HG03066 (cell line): Measurements from ENCODE around the gene ENTPD5.
"Not testable (repeated sequence)": the region's sequence is repeated elsewhere in the genome, so short reads cannot be mapped to it uniquely, and the experiment has no call there.

Experiments used
- ATAC-seq: cut with Tn5 transposase; IDR thresholded peaks from one replicate; pipeline ENCODE4 v1.9.1; 2021; ENCODE audit warnings: low read depth; ENCODE audit not compliant: unreplicated experiment

Gene ENTPD5

DNA sequence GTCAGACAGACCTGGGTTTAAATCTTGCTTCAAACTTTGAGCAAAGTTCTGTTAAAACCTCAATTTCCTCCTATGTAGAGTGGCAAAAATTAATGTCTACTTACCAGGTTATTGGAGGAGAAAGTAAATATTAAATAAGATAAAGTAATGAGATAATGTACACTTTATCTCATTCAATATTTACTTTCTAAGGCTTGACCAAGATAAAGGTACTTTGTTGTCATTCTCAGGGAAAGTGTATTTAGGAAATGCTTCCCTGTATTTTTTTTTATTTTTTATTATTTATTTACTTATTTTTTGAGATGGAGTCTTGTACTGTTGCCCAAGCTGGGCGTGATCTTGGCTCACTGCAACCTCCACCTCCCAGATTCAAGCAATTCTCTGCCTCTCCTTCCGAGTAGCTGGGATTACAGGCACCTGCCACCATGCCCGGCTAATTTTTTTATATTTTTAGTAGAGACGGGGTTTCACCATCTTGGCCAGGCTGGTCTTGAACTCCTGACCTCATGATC lies 73.9 kb downstream of the ENTPD5 start:
- no peak for ATAC-seq

DNA sequence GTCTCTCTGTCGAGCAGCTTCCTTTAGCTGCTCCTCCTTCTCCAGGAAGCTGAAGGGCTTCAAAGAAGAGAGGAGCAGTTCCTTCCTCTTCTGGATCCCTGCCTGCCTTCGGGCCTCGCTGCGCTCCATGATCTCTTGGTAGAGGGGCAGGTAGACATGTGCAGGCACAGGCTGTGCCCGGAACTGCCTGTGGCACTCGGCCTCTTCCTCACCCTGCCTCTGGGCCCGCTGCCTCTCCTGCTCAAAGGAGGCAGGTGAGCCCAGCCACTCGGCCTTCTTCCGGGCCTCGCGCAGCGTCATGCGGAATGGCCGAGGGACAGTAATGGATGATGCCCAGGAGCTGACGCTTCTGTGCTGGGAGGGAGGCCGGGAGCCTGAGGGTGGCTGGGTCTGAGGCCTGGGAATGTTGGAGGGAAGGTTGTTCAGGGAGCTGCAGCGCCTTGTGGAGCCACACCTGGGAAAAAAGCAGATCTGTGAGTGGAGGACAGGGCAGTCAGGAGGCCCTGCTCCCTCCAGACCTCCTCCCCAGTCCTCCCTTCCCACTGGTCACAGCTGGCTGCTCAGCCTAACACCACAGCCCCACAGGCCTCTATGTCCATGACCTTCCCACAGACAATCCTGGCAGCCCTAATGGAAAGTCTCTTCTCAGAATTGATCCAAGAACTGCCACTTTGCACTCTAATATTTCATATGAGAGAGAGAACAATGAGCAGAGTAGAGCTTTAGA lies 74.5 kb downstream of the ENTPD5 start:
- no peak for ATAC-seq

DNA sequence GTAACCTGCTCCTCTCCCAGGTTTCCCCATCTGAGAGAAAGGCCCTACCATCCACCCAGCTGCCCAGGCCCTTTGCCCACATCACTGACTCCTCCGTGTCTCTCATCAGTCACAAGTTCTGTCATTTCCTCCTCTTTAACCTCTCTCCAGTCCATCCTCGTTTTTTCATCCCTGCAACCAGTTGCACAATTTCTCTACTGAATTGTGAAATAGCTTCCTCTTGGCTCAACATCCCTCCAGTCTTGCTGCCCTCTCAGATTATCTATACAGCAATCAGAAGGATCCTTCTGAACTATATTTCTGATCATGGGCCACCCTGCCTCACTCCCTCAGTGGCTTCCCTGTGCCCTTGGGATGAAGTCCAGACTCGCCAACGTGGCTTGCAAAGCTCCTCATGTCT lies 76.0 kb downstream of the ENTPD5 start:
- ATAC-seq: no peak

DNA sequence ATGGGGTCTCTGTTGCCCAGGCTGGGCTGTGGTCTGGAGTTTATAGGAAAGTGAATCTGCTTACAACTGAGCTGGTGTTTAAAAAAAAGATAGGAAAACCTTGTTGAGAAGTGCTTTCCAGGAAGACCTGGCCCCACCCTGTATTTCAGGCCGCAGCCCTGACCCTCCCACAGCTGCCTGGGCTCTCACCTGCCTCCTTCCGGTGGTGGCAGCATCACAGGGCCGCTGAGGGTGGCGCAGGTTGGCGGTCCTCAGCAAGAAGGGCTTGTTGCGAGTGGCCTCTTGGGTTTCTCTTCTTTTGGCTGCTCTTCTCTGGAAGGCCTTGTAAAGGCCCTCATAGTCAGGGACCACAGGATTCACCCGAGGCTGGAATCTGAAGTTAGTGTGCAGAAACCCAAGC lies 76.9 kb downstream of the ENTPD5 start:
- ATAC-seq: no peak

DNA sequence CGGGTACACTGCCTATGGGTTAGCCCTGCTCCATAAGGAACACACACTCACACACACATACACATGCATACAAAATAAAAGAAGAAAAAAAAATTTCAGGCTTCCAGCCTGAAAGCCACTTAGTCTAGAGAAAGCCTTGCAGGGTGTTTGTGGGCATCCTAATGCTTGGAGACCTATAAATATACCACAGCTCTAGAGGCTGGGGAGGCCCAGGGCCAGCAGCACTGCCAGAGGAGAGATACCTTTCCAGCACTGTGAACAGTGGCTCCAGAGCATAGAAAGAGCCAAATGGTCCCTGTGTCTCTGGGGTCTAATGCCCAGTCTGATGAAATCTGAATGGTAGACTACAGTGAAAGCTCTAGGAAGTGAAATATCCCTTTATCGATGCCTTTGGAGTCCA lies 82.1 kb downstream of the ENTPD5 start:
- ATAC-seq: no peak

DNA sequence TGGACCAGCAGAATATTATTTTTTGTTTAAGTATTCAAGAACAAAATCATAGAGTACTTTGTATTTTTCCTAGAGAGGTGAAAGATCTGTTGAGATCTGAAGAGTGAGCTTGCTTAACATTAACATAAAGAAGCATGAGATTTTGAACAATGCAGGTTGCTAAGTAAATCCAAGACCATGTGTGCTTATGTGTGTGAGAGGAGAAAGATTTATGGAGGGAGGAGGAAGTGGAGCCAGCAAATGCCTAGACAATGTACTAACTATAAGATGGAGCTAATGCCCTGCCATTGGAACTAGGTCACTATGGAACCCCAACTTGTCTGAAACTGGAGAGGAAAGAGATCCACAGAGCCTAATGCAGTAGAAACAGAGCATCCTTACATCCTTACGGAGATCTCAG lies 82.5 kb downstream of the ENTPD5 start:
- ATAC-seq: no peak

DNA sequence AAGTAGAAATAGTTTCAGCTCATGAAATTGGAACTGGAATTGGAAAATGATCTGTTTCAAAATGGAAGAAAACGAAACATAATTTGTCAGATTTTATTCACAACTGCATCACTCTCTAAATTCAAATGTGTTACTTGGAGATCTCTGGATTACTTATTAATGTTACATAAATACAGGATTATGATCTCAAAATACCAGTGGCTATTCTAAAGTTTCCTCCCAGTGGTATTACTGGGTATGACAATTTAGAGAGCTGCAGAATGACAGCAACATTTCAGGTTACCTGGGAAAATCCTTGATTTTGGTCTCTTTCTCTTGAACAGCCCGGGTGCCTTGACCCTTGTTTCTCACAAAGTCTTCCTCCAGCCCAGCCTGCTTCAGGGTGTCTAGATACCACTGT lies 83.4 kb downstream of the ENTPD5 start:
- ATAC-seq: no peak

DNA sequence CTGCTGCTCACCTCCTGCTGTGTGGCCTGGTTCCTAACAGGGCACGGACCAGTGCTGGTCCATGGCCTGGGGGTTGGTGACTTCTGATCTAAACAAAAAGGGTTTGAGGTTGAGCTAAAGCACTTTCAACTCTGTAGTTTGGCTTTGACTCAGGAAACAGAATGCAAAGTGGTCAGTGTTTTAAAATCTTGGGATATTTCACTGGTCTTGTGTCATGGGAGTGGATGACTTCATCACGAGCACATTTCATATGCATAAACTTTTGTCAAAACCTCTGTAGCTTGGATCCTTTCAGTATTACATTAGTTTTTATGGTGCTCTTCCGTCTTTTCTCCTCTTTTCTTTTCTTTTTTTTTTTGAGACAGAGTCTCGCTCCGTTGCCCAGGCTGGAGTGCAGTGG lies 94.8 kb downstream of the ENTPD5 start:
- ATAC-seq: no peak

DNA sequence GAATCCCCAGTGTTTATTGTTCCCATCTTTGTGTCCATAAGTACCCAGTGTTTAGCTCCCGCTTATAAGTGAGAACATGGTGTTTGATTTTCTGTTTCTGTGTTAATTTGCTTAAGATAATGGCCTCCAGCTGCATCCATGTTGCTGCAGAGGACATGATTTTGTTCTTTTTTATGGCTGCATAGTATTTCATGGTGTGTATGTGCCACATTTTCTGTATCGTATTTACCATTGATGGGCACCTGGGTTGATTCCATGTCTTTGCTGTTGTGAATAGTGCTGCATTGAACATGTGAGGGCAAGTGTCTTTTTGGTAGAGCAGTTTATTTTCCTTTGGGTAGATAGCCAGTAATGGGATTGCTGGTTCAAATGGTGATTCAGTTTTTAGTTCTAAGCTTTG lies 99.6 kb downstream of the ENTPD5 start:
- ATAC-seq: not testable (repeated sequence)

DNA sequence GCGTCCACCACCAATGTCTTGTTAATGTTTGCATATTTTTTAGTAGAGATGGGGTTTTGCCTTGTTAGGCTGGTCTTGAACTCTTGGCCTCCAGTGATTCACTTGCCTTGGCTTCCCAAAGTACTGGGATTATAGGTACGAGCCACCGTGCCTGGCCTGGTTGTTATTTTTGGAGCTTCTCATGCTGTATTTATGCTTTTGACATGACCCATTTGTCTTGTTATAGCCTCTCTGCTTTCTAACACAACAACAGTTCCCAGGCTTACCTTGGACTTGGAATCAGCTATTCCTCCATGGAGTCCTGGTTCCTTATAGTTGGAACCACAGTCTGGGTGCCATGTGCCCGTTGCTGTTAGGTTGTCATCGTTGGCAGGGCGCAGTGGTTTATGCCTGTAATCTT lies 102.8 kb downstream of the ENTPD5 start:
- ATAC-seq: no peak

DNA sequence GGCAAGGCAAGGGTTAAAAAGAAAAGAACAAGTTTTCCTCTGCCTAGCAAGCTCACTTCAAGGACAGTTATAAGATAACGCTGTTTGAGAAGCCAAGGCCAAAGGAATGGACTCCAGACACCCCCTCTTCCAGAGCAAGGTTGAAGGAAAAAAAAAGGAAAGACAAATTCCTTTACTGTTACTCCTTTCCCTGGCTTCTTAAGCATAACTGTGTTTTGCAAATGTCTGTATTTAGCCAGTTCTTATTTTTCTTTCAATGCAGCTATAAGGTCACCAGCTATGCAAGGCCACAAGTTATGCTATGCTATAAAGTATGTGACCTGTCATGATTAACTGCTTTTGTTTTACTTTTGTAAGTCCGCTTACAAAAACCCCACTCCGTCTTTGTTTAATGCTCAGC lies 105.8 kb downstream of the ENTPD5 start:
- no peak for ATAC-seq

DNA sequence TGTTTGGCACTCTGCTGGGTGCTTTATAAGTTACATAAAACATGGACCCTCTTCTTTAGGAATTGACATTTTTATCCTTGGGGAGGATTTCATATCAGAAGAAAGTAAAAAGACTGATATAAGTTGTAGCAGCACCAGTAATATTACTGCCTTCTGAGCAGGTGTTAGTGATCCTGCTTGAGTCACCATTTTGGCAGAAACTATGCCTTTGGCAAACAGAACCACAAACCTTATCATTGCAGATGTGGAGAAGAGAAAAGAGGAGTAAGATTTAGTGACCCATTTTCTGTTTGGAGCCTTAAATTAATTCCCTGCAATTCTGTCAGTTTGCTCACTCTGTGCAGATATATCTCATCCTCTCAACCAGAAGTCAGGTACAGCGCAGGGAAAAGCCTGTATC lies 109.4 kb downstream of the ENTPD5 start:
- ATAC-seq: no peak
